GM19395 (cell line): ENCODE measurements around the gene SMAD3.
A peak's percentile ranks its signal among the peaks of the same experiment; 100 is the strongest.
"Not testable (repeated sequence)": the region's sequence is repeated elsewhere in the genome, so short reads cannot be mapped to it uniquely, and the experiment has no call there.

Experiments
- ATAC-seq: cut with Tn5 transposase; IDR thresholded peaks from one replicate; pipeline ENCODE4 v1.9.1; 2021; ENCODE audit warnings: mild to moderate bottlenecking, moderate library complexity; ENCODE audit not compliant: unreplicated experiment

Gene SMAD3

DNA sequence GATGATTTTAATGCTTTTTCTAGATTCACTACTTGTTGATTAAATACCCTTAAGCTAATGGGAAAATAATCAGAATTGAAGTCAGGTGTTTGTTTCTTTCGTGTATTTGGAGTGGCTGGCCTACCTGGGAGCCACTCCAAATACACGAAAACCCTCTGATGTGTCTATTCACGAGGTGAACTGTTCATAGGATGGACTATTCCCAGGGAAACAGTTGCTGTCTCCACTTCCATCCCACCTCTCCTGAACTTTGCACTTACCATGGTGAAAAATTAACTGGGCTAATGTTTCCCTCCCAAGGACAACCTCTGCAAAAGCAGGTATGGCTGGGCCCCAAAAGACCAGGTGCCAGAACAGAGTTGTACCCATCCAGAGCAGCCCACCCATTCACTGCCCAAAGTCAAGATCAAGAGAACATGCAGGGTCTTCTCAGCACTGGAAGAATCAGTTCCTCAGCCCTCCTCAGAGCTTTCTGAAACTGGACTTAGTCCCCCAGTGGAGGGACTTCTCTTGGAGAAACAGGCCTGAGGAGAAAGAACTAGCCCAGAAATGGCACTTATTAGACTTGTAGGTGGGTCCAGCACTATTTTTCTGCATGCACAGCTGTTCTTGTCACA is 2.9 kb upstream of the SMAD3 start:
- ATAC-seq = no peak

DNA sequence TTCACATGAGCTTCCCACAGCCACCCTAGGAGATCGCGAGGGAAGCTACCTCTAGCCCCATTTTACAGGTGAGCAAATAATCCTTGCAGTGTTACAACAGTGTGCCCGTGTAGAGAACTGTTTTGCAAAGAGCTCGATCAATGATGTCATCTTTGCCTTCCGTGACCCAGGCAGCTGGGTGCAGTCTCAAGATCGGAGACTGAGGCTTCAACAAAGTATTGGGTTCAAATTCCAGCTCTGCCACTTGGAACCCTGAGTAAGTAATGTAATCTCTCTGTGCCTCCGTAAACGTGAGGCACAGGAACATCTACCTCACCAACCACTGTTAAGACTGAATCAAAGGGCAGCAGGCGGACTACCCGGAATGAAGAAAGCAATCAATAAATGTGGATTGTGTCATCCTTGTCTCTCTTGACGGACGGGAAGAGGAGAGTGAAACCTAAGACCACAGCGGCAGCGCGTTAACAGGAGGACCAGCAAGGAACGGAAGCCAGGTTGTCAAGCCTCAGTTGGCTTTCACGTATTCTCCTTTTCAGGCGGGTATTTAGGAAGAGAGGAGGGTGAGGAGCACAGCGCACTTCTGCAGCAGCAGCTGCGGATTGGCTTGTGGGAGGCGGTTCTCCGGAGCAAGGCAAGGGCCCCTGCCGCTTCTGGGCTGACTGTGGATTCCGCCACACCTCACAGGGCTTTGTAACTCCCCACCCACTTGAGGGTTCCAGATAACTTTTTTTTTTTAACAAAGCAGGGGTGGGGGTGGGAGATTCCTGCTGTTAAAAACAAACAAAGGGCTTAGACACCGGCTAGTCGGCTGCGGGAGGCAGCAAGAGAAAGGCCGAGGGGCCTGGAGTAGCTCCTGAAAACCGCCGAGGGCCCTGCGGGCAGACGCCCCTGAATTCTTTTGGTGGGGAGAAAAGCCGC is 1.5 kb upstream of the SMAD3 start:
- ATAC-seq = no peak

DNA sequence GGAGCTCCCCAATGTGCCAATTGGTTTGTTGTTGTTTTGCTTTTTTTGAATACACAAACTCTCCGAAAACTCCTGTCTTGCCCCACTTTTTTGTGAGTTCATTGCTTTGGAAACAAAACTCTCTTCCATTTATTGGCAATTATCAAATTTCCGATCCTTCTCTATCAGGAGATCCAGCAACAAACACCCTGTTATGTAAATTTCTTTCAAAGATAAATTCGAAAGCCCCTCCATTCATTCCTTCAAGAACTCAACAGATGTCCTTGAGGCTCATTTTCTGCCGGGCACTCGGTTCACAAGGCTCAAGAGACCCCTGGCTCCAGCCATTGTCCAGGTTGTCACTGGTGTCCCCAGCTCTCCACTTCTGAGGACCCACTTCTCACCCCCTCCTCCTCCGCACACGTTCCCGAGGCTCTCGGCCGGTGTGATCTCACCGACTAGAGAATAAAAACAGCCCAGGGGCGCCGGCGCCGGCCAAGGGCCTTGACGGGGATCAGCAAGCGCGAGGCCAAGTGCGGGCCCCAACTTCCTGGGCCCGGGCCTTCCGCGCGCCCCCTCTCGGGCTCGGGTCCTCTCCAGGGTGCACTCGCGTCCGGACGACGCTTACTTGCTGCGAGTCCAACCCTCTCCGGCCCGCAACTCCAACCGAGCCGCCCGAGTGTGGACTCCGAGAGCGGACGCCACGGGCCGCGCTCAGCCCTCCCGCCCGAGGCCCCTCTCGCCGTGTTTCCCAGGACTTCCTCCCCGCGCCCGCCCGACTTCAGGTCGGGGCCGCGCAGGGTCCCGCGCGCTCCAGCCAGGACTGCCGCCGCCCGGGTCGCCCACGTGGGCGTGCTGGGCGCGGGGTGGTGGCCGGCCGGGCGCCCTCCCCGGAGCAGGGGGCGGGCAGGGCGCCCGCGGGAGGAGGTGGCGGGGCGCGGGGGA is 533 bp upstream of the SMAD3 start:
- peak; percentile 24 for ATAC-seq

DNA sequence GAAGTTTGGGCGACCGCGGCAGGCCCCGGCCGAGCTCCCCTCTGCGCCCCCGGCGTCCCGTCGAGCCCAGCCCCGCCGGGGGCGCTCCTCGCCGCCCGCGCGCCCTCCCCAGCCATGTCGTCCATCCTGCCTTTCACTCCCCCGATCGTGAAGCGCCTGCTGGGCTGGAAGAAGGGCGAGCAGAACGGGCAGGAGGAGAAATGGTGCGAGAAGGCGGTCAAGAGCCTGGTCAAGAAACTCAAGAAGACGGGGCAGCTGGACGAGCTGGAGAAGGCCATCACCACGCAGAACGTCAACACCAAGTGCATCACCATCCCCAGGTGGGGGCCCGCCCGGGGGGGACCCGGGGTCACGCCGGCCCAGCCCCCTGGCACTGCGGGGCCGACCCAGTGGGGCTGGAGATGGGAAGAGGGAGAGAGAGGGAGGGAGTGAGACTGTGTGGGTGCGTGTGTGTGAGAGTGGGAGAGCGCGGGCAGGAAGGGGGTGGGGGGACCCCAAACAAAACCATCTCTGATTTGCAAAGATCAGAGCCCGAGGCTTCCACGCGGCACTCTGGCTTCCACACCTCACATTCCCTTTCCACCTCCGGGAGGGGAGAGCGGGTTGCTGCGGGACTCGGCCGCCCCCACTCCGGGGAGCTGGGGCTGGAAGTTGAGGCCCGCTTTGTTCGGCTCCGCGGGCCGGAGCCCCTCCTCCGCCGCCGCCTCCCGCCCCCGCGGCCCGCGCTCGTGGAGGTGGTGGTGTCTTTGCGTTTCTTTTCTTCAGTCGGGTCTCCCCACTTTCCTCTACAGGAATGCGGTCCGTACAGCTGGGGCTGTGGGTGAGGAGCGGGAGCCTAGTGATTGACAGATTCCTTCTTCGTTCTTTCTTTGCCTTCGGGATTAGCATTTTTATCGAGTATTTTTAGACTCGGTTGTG is 898 bp downstream of the SMAD3 start:
- ATAC-seq = no peak

- no peak for ATAC-seq
Observed at GRCh38 chr15:67066959-67067853, 1.8 kb downstream of the SMAD3 start.

GRCh38 chr15:67067930-67068551 is 2.6 kb downstream of the SMAD3 start:
- no peak for ATAC-seq

DNA sequence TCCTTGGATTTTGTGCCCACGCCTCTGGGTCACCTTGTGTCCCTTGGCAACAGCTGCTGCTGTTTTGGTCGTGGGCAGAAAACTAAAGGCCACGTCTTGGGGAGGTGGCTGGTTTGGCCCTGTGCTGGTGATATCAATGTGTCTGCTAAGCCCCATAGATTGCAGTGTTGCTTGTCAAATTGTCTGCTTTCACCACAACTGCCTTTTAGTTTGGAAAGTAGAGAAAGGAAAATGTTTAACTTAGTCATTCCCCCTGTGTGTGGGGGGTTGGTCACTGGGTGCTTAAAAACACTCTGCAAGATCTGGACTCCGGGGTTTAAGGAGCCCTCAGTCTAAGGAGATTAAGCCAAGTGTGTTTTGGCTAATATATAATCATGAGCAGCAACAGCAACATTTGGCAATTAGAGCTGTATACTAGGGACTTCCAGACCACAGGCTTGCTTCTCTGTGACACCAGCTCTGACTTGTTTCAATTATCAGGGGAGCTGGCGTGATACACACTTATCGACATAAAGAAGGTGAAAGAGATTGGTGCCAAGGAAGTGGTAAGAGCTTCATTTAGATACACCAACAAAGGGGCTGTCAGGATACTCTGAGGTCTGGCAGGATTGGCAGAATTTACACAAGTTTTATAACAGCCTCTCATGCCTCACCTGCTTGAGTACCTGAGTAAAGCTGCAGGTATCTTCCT is 3.5 kb downstream of the SMAD3 start:
- no peak for ATAC-seq

DNA sequence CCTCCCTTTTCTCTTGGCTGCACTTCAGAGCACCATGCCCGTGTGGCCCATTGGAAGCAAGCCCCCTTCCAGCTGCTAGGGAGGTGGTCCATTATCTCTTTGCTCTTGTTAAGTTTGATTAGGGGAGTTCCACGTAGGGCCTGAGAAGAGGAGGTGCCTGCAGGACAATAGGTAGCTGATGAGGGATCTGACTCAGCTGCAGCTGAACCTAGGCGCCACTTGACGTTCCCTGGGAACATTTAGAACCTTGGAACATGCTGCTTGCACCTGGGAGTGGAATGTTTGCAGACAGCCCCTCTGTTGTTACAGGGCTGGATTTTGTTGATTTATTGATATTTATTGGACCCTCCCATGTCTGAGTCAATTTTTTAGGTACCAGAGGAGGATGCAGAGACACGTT is 4.7 kb downstream of the SMAD3 start:
- no peak for ATAC-seq

GRCh38 chr15:67070892-67071664 is 5.7 kb downstream of the SMAD3 start:
- ATAC-seq = no peak

DNA sequence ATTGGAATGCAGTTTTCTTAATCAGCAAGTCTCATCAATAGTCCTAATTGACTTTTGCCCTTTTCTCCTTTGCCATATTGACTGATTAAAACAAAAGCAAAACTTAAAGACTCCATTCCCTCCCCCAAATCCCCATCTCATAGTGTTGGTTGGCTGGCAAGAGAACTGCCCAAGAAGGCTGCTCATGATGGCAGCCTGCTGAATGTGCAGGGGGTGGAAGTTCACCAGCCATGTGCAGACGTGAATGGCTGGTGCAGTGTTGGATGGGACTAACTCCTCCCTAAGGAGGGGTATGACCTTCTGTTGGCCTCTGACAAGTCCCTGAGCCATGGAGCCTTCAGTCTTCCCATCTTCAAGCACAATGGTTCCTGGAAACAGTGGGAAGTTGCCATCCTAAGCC is 7.0 kb downstream of the SMAD3 start:
- no peak for ATAC-seq

- no peak for ATAC-seq
Observed at GRCh38 chr15:67072958-67073357, 7.6 kb downstream of the SMAD3 start.

DNA sequence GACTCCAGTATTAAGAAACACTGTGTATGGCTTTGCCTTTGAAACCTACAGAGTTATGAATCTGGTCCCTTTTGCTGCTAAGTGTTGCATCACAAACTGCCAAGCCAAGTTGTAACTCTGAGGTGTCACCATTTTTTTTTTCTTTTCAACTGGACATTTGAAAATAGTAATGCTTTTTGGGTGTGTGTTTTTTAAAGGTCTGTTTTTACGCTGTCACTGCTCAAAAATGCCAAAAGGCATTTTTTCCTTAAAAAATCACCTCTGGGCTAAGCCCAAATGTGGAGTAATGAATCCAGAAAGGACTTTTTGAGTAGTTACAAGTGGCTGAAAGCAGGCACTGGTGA is 9.5 kb downstream of the SMAD3 start:
- no peak for ATAC-seq

GRCh38 chr15:67075555-67076135 is 10.2 kb downstream of the SMAD3 start:
- not testable (repeated sequence) for ATAC-seq

- ATAC-seq = peak; percentile 43
Observed at GRCh38 chr15:67076147-67076843, 10.9 kb downstream of the SMAD3 start.

DNA sequence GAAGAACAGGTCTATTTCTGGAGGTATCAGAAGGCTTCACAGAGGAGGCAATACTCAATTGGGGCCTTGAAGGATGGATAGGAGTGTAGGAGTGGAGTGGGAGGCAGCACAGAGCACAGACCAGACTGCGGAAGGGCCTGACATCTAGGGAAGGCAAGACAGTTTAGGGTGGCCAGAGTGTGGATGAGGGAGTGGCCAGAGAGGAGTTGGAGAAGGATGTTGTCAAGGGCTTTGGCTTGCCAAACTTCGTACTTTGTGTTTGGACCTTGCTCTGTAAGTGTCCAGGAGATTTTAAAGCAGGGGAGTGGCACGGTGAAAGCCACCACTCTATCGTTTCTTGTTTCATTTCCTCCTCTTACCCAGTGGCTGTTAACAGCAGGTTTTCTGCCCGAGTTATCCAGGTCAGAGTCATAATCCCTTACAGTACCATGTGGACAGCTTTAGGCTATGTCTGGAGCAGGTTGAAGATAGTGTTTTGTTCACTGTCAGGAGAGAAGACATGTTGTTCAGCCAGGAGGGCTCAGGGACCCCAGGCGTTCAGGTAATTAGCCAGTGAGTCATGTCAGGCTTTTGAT is 12.3 kb downstream of the SMAD3 start:
- ATAC-seq = no peak

GRCh38 chr15:67079361-67079760 is 14.0 kb downstream of the SMAD3 start:
- no peak for ATAC-seq
